C4-2B (cell line): Measurements from ENCODE around the gene PGAP3.

Source experiments
- H3K27ac ChIP-seq: fragments of 450-650 bp; 2 replicates; pipeline ENCODE4 v1.5.1; 2017
- CTCF ChIP-seq: fragments of 450-650 bp; conservative IDR thresholded peaks from 2 replicates; pipeline ENCODE4 v1.5.1; 2017; ENCODE audit warnings: mild to moderate bottlenecking
- ZFX ChIP-seq: fragments of 450-650 bp; IDR thresholded peaks from 2 replicates; pipeline ENCODE4 v1.6.1; 2017

PGAP3 gene

GRCh38 chr17:39627047-39627711, 60.7 kb downstream of the PGAP3 start:
- H3K27ac ChIP-seq = no peak overlapping the region
- no peak for TF ChIP-seq CTCF
- TF ChIP-seq ZFX = no peak

GRCh38 chr17:39626171-39627046, 61.4 kb downstream of the PGAP3 start, which contains the start of gene PPP1R1B:
PPP1R1B (plus strand) TSS chr17:39626952; CDS start chr17:39627393, 441 bp downstream.
- TF ChIP-seq CTCF (no peak), ZFX (no peak)
- H3K27ac ChIP-seq = no peak within 1 kb of the TSS

GRCh38 chr17:39625198-39625785, 62.6 kb downstream of the PGAP3 start:
- TF ChIP-seq ZFX (no peak), CTCF (no peak)
- no peak overlapping the region for H3K27ac ChIP-seq

- no peak overlapping the region for H3K27ac ChIP-seq
- TF ChIP-seq ZFX = no peak
- TF ChIP-seq CTCF = no peak
These were observed 63.5 kb downstream of the PGAP3 start for GRCh38 chr17:39624313-39624712.

- TF ChIP-seq ZFX = no peak
- TF ChIP-seq CTCF = peak; percentile 97
- H3K27ac ChIP-seq = 0 out of 2 replicates have a peak overlapping the region, but pooled peaks have one; percentile 12
These were observed 64.4 kb downstream of the PGAP3 start for GRCh38 chr17:39623356-39623950.

- TF ChIP-seq ZFX = no peak
- TF ChIP-seq CTCF = 0 out of 2 replicates have a peak, but pooled peaks have one; percentile 28
- H3K27ac ChIP-seq = no peak overlapping the region
These were observed 65.4 kb downstream of the PGAP3 start for GRCh38 chr17:39622380-39623006.
